HG02623 (cell line): ENCODE data around the gene CTXND1.
"Not testable (repeated sequence)": the region's sequence is repeated elsewhere in the genome, so short reads cannot be mapped to it uniquely, and the experiment has no call there.

Experiments
- ATAC-seq: cut with Tn5 transposase; IDR thresholded peaks from one replicate; pipeline ENCODE4 v1.9.1; 2021; ENCODE audit warnings: moderate library complexity; ENCODE audit not compliant: unreplicated experiment

Gene CTXND1

GRCh38 chr15:80160570-80161156, 91.3 kb downstream of the CTXND1 start:
- peak; percentile 61 for ATAC-seq

GRCh38 chr15:80159811-80160569, 92.0 kb downstream of the CTXND1 start:
- no peak for ATAC-seq

GRCh38 chr15:80159301-80159700, 92.7 kb downstream of the CTXND1 start:
- ATAC-seq: no peak

- no peak for ATAC-seq
These were observed 94.8 kb downstream of the CTXND1 start for GRCh38 chr15:80157215-80157614.

DNA sequence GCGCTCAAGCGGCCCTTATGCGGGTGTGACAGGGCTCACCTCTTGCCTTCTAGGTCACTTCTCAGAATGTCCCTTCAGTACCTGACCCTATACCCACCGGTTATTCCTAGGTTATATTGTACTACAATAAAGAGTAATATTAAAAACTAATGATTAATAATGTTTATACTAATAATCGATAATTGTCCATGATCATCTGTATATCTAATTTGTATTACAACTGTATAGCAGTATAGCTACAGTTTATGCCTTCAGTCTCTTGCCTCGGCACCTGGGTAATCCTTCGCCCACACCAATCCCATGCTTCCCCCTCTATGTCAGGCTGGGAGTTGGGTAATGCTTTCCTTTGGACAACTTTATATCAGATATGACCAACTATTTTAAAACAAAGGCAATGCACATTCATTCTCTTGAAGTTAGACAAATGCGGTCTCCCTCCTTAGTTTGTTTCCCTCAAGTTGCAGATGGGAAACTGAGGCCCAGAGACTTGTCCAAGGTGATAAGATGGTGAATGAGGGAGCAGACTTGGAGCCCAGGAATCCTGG, 95.8 kb downstream of the CTXND1 start:
- ATAC-seq: no peak

DNA sequence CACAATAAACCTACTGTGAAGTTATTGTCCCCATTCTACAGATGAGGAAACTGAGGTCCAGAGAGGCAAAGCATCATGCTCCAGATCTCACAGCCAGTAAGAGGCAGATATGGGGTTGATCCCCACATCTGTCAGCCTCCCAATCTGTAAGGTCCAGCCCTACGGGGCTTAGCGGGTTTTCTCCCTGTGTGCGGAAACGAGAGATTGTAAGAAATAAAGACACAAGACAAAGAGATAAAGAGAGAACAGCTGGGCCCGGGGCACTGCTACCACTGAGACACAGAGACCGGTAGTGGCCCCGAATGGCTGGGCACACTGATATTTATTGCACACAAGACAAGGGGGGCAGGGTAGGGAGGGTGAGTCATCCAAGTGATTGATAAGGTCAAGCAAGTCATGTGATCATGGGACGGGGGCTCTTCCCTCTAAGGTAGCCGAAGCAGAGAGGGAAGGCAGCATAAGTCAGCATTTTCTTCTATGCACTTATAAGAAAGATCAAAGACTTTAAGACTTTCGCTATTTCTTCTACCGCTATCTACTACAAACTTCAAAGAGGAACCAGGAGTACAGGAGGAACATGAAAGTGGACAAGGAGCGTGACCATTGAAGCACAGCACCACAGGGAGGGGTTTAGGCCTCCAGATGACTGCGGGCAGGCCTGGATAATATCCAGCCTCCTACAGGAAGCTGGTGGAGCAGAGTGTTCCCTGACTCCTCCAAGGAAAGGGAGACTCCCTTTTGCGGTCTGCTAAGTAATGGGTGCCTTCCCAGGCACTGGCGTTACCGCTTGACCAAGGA, 96.4 kb downstream of the CTXND1 start:
- ATAC-seq: not testable (repeated sequence)

GRCh38 chr15:80155001-80155377, 97.0 kb downstream of the CTXND1 start:
- ATAC-seq: no peak

- ATAC-seq: no peak
These were observed 97.7 kb downstream of the CTXND1 start for GRCh38 chr15:80154336-80154735.

GRCh38 chr15:80153900-80154299, 98.1 kb downstream of the CTXND1 start:
- ATAC-seq: no peak

DNA sequence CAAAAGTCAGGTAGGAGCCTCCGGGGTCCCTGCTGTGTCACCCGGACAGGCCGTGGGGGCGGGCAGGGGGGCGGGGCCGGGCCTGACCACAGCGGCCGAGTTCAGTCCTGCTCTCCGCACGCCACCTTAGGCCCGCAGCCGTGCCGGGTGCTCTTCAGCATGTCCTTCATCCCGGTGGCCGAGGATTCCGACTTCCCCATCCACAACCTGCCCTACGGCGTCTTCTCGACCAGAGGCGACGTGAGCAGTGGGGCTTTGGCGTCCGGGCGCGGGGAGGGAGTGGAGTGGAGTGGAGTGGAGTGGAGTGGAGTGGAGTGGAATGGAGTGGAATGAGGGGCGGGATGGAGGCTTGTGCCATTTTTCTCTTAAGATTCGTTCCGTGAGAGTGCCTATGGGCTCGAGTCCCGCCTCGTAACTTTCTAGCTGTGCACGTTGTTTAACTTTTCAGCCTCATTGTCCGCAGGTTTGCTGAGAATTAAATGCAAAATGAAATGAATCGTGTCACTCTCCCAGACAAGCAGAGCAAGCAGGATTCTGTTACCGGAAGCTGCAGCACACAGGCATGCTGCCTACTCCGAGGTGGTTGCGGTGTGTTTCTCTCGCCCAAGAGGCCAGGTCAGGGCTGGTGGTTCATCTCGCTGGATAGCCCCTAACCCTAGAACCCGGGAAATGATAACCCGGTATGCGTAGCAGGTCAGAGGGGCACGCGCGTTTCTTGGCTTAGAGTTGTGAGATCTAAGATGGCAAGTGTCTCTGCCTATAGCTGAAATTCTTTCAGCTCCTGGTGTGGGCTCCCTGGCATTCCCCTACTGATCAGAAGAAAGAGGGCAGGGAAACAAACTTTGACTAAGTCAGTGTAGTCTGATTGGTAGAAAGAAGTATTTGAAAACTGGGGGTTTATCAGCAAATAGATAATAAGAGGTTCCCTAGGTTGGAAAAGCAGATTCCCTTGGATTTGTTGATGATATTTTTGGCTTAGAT, 98.8 kb downstream of the CTXND1 start, which contains the start of gene FAH:
TSS of gene FAH (plus strand) at position 104 of the 981 bp plus-strand sequence. CDS start at position 160, 56 bp downstream.
- peak; percentile 48 for ATAC-seq

DNA sequence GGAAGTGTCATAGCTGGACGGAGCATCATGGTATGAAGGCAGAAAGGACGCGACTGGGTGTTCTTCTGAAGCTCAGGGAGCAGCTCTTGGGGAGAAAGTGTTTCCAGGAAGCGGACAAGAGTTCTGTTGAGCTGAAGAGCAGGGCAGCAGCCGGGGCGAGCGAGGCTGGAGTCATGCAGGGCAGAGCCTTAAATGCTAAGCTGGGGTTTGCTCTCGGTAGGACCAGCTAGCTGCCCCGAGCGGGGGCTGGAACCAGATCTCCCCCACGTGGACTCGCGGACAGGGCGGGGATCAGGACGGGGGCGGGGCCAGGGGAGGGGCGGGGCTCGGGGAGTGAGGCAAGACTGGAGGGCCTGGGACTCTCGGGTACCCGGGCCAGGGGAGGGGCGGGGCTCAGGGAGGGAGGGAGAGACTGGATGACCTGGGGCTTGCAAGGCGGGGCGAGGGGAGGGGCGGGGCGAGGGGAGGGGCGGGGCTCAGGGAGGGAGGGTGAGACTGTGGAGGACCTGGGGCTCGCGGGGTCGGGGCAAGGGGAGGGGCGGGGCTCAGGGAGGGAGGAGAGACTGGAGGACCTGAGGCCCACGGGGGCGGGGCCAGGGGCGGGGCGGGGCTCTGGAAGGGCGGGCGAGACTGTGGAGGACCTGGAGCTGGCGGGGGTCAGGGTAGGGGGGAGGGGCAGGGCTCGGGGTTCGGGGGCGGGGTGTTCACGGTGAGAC, 99.7 kb downstream of the CTXND1 start:
- peak; percentile 54 for ATAC-seq

DNA sequence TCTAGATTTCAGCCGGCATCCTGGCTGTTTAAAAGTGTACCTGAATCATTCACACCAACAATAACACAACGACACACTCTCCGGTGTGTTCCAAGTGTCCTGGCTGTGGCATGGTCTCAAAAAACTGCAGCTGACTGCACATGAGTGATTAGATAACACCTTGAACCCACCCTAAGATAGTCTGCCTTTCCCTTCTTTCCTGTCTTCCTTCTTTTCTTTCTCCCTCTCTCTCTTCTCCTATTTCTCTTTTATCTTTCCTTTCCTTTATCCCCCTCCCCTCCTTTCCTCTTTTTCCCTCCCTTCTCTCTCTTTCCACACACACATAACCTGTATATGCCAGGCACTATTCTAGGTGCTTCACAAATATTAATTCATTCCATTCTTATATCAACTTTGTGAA, 100.4 kb downstream of the CTXND1 start:
- ATAC-seq: no peak

DNA sequence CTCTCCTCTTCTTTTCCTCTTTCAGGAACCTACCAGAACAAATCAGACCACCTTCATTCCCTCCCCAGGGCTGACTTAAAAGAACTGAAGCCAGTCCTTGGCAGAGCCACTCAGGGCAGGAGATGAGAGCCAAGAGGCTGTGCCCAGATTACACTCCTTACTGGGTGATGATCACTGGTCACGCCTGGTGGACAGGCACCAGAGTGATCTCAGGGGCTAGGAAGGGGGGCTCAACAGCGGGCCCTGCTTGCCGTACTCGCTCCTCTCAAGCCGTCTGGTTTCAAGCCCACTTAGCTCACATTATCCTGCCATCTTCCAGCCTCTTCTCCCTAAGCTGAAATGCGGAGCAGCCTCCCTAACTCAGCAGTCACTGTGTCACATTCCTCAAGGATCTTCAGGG, 100.9 kb downstream of the CTXND1 start:
- no peak for ATAC-seq
